Astrocyte of the cerebellum (primary cell): ENCODE data around the gene TRIM17.
A peak's percentile ranks its signal among the peaks of the same experiment; 100 is the strongest.

Experiments
- DNase-seq: peaks from one replicate; pipeline ENCODE4 v3.0.0-alpha.2; 2011; ENCODE audit warnings: low read depth
- H3K4me3 ChIP-seq: 2 replicates; pipeline ENCODE4 v1.5.1; 2011; ENCODE audit warnings: mild to moderate bottlenecking, low read depth, low read length, moderate library complexity
- in situ Hi-C: cut with HindIII; loops from 2 replicates; pipeline ENCODE4 v1.10.0; 2017; ENCODE audit warnings: low sequenced_read_pairs
- TF ChIP-seq, protein P1 (sequence below): IDR thresholded peaks from 2 replicates; pipeline ENCODE4 v1.5.1; 2012; ENCODE audit warnings: low read length, low read depth, moderate library complexity, mild to moderate bottlenecking; ENCODE audit errors: missing control alignments

Gene TRIM17

DNA sequence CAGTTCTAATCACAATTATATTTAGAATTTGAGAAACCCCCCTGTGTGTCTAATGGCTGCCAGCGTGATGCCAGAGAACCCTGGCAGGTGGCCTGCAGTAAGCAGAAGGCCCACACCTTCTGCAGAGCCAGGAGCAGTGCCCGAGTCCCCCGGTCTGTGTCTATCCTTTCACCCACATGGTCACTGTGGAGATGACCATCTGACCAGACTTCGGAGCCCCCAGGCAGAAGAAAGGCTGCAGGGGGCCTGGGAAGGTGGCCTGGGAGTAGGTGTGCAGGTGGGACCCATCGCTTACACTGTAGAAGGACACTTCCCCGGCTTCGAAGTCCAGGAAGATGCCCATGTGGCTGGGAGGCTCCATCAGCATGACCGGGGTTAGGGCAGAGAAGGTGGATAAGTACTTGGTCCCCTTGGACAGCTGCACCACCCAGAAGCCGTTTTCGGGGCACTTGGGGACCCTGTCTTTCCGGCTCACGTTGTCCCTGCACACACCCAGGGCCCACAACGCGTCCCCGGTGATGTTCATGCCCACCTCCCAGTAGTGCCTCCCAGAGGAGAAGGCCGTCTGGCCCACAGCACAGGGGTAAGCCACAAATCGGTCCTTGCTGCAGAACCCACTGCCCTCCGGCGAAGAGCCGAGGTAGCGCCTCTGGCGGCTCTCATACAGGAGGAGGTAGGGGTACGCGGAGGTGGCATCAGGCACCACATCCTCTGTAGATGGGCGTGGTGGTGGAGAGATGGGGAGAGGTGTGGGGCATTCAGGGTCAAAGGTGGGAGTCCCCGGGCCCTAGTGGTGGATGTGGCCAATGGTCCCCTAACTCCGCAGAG, 8.4 kb downstream of the TRIM17 start:
- in situ Hi-C loops: no loop called here
- H3K4me3 ChIP-seq: peak overlapping the region; percentile 80
- DNase-seq: no peak
- TF ChIP-seq, protein P1, sequence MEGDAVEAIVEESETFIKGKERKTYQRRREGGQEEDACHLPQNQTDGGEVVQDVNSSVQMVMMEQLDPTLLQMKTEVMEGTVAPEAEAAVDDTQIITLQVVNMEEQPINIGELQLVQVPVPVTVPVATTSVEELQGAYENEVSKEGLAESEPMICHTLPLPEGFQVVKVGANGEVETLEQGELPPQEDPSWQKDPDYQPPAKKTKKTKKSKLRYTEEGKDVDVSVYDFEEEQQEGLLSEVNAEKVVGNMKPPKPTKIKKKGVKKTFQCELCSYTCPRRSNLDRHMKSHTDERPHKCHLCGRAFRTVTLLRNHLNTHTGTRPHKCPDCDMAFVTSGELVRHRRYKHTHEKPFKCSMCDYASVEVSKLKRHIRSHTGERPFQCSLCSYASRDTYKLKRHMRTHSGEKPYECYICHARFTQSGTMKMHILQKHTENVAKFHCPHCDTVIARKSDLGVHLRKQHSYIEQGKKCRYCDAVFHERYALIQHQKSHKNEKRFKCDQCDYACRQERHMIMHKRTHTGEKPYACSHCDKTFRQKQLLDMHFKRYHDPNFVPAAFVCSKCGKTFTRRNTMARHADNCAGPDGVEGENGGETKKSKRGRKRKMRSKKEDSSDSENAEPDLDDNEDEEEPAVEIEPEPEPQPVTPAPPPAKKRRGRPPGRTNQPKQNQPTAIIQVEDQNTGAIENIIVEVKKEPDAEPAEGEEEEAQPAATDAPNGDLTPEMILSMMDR: no peak

DNA sequence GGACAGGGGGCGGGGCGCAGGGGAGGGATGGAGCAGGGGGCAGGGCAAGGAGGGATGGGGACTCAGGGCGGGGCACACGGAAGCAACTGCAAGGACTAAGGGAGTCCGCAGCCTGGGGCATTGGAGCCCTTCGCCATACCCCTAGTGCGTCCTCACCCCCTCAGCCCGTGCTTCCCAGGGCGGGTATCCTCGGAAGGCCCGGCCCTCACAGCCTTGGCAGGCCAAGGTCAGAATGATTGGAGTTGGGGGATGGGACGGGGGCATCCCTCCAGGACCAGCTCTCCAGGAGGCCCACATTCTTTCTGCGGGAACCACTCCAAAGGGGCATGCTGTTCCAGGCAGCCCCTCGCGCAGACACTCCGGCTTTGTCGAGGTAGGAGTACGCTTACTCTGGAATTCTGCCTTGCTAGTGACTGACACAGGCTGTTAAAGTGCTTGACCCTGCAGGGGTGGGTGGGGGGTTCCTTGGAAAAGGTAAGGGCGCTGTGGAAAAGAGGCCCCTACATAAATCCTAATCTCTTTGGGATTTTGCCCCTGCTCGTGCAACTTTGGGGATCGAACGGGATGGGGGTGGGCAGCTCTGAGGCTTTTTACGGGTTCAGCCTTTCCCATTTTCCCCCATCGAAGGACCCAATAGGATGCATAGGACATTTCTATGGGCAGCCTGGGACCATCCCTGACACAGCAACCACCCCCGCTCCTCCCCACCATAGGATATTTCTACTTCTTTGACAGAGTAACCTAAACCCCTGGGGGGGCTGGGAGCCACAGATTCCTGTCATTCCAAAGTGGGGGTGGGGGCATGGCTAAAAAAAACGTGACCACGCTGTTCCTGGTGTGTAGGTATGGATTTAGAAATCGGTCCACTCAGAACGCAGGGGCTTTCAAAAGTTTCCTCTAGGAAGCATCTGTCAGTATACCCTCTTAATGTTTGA, 9.3 kb downstream of the TRIM17 start:
- H3K4me3 ChIP-seq: peak overlapping the region; percentile 80
- in situ Hi-C loops: no loop called here
- TF ChIP-seq, protein P1: no peak
- DNase-seq: no peak

DNA sequence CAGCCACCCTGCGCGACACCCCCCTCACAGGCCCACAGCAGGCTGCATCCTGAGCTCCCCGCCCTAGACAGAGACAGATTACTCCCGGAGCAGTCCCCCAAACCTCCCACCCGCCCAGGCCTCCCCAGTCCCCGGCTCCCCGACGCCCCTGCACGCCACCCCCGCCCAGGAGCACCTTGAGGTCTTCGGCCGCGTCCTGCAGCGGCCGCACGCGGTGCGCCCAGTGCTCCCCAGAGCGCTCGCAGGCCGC, 10.8 kb downstream of the TRIM17 start:
- TF ChIP-seq, protein P1: no peak
- H3K4me3 ChIP-seq: peak overlapping the region; percentile 80
- in situ Hi-C loops: no loop called here
- DNase-seq: no peak

DNA sequence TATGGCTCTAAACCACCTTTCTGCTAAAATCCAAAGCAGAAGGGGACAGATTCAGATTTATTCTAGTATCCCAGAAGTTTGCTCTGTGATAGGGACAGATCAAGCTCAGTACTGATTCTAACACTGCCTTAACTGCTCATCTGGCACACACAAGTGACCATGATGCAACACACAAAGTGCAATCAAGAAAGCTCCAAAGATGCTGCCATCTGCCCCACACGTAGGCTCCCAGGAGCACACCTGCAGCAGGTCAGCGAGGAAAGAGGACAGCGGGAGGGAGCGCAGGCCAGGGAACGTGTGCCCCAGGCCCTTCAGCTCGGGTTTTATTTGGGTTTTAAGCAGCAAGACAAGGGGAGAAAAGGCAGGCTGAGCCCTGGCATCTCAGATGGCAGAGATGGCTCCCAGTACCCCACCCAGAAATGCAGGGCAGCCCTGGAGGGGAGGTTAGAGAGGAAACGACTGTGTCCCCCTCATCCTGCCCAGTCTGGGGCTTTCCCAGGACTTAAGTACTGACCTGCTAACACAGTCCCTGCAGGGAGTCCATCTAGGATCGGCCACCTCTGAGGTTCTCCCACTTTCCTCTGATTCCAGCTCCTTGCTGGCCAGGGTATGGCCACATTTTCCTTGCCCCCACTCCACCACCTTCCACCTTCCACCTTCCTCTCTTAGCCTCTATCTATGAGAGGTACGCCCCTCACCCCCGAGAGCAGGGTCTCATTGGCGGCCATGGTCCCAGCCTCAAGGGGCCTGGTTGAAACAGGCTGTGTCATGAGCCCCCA, 11.3 kb downstream of the TRIM17 start:
- TF ChIP-seq, protein P1: no peak
- no peak for DNase-seq
- in situ Hi-C loops: no loop called here
- peak overlapping the region; percentile 80 for H3K4me3 ChIP-seq

- TF ChIP-seq, protein P1: no peak
- in situ Hi-C loops: no loop called here
- DNase-seq: no peak
- H3K4me3 ChIP-seq: no peak overlapping the region
Measured at GRCh38 chr1:228404107-228404720, 12.4 kb downstream of the TRIM17 start.

- H3K4me3 ChIP-seq: no peak overlapping the region
Measured at GRCh38 chr1:228403231-228403631, 13.4 kb downstream of the TRIM17 start.

More at GRCh38 chr1:228403231-228403631, 13.4 kb downstream of the TRIM17 start:
- TF ChIP-seq, protein P1: no peak
- DNase-seq: no peak
- in situ Hi-C loops: no loop called here
